ENCODE measurements around the gene TSPOAP1. TPM values are rescaled to one million over a fixed set of nuclear protein-coding genes. Genes with fewer than 3 reads are reported as not detected.
A peak's percentile ranks its signal among the peaks of the same experiment; 100 is the strongest.

The TSPOAP1 gene
- total and polyA plus RNA-seq, 10 of the 15 experiments (the other 5 are each of a cell fraction or from before 2014, with no cell fraction given): 0.58 to 16.4 (median 4.2) TPM; not detected in 1

GRCh38 chr17:58329035-58329809 is 627 bp upstream of the TSPOAP1 start (continued):
- peak; percentile 57; the same call in 1 of the 2 replicates for TF ChIP-seq NKRF (conservative IDR thresholded peaks at IDR 0.05)
- TF ChIP-seq ATF3 (IDR thresholded peaks at IDR 0.05; ENCODE audit: borderline replicate concordance, extremely low read depth, low read depth, low read length): no peak
- peak; percentile 32 for TF ChIP-seq MEF2B (IDR thresholded peaks at IDR 0.05; ENCODE audit: partially characterized antibody, poor library complexity, severe bottlenecking)
- TF ChIP-seq EZH2 (IDR thresholded peaks at IDR 0.05; ENCODE audit: borderline replicate concordance, control insufficient read depth, low read depth, low read length): no peak
- no peak for TF ChIP-seq STAT1 (conservative IDR thresholded peaks at IDR 0.05)
- no peak; the same call in 1 of the 2 replicates for TF ChIP-seq HDGF (IDR thresholded peaks at IDR 0.05)
- TF ChIP-seq KAT2A (conservative IDR thresholded peaks at IDR 0.05; ENCODE audit: control insufficient read depth, low read depth, low read length): no peak
- peak; percentile 51 for TF ChIP-seq KLF5 (IDR thresholded peaks at IDR 0.05; ENCODE audit: partially characterized antibody)
- TF ChIP-seq BCL3 (IDR thresholded peaks at IDR 0.05; ENCODE audit: borderline replicate concordance, insufficient read depth, low read depth, low read length, poor library complexity, severe bottlenecking): peak; percentile 99
- 0 out of 4 replicates have a peak, but pooled peaks of 1 of the 2 experiments have one; percentile 7 for TF ChIP-seq EP300 (IDR thresholded peaks at IDR 0.05; ENCODE audit: borderline replicate concordance in 1 of 2, control insufficient read depth in 1 of 2, low read depth in 2 of 2, low read length in 2 of 2)
- peak; percentile 83 for TF ChIP-seq HDAC6 (IDR thresholded peaks at IDR 0.05; ENCODE audit: unreplicated experiment)
- TF ChIP-seq MLLT1 (IDR thresholded peaks at IDR 0.05): peak; percentile 95
- peak; percentile 74; the same call in 1 of the 2 replicates for TF ChIP-seq CREM (IDR thresholded peaks at IDR 0.05; ENCODE audit: low read depth)
- no peak for TF ChIP-seq ZZZ3 (IDR thresholded peaks at IDR 0.05; ENCODE audit: control insufficient read depth, insufficient read length, low read depth)
- TF ChIP-seq SMC3 (IDR thresholded peaks at IDR 0.05; ENCODE audit: borderline replicate concordance, low read length): peak; percentile 56; the same call in 1 of the 2 replicates
- peak; percentile 95 for TF ChIP-seq ZNF687 (IDR thresholded peaks at IDR 0.05)
- TF ChIP-seq ZNF24 (IDR thresholded peaks at IDR 0.05): 0 out of 2 replicates have a peak, but pooled peaks have one; percentile 44

Data from GM12878 (cell line).